SU-DHL-6 (cell line): ENCODE results near the gene AATK.

Source experiments
- CTCF ChIP-seq: fragments of 200-600 bp; sonication (generic); IDR thresholded peaks from one replicate; pipeline ENCODE4 v1.5.1; 2017; ENCODE audit warnings: antibody characterized with exemption, mild to moderate bottlenecking, low read length, moderate library complexity; ENCODE audit not compliant: insufficient read depth, poor library complexity, severe bottlenecking
- EZH2phosphoT487 ChIP-seq: fragments of 200-600 bp; sonication (generic), shearing (Covaris generic); conservative IDR thresholded peaks from 2 replicates; pipeline ENCODE4 v1.6.1; 2018; ENCODE audit warnings: mild to moderate bottlenecking, antibody characterized with exemption, low read length, moderate library complexity, mixed read lengths

GRCh38 chr17:81189670-81190530 lies 23.9 kb upstream of the AATK start:
- TF ChIP-seq CTCF (no peak), EZH2phosphoT487 (no peak)
